Muscle layer of colon (tissue), 2 donors: ENCODE data around the gene RNF167.

Experiments
- H3K27ac ChIP-seq: one replicate; pipeline ENCODE4 v1.7.0; 2013; ENCODE audit warnings: low read depth, mild to moderate bottlenecking, low read length, moderate library complexity
- H3K27me3 ChIP-seq, 2 donors: one replicate each; pipeline ENCODE4 v1.7.0; 2013; ENCODE audit warnings: low read length in 2 of 2, mild to moderate bottlenecking in 2 of 2; ENCODE audit not compliant: insufficient read depth in 2 of 2, control insufficient read depth in 1 of 2
- H3K36me3 ChIP-seq: one replicate; pipeline ENCODE4 v1.7.0; 2013; ENCODE audit warnings: mild to moderate bottlenecking, low read length; ENCODE audit not compliant: insufficient read depth
- H3K4me1 ChIP-seq: one replicate; pipeline ENCODE4 v1.7.0; 2013; ENCODE audit warnings: mild to moderate bottlenecking, low read length; ENCODE audit not compliant: insufficient read depth
- H3K4me3 ChIP-seq, 2 donors: one replicate each; pipeline ENCODE4 v1.7.0; 2013; ENCODE audit warnings: low read length in 2 of 2, low read depth in 1 of 2, mild to moderate bottlenecking in 1 of 2, moderate library complexity in 1 of 2
- H3K9ac ChIP-seq: one replicate; pipeline ENCODE4 v1.7.0; 2013; ENCODE audit warnings: low read length
- H3K9me3 ChIP-seq: one replicate; pipeline ENCODE4 v1.7.0; 2013; ENCODE audit warnings: mild to moderate bottlenecking, low read length
- donor health status: abdominal sarcoma.
- donor health status: Adenocarcinoma of cecum.

Gene RNF167

GRCh38 chr17:4944163-4944553 lies 4.1 kb downstream of the RNF167 start:
- Histone ChIP-seq H3K4me1 (peaks cover 57% of the 10 kb centered on the region), H3K36me3 (peaks cover 48% of the 10 kb centered on the region), H3K4me3 (no peak overlapping the region), H3K27ac (no peak overlapping the region), H3K27me3 (no peaks in the 10 kb centered on the region), H3K9me3 (no peaks in the 10 kb centered on the region), H3K9ac (peak overlapping the region; percentile 54)

DNA sequence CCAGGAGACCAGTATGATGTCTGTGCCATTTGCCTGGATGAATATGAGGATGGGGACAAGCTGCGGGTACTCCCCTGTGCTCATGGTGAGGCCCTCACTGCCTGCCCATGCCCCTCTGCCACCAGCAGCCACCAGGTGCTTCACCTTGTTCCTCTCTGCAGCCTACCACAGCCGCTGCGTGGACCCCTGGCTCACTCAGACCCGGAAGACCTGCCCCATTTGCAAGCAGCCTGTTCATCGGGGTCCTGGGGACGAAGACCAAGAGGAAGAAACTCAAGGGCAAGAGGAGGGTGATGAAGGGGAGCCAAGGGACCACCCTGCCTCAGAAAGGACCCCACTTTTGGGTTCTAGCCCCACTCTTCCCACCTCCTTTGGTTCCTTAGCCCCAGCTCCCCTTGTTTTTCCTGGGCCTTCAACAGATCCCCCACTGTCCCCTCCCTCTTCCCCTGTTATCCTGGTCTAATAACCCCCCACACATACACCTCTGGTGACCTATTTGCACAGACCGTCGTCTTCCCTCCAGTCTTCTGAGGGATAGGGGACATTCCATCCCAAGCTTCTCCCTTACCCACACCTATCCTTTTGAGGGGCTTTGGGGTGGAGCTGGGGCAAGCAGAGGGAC lies 4.6 kb downstream of the RNF167 start:
- peak overlapping the region; percentile 84 for H3K27ac ChIP-seq
- H3K36me3 ChIP-seq, result peaks cover 48% of the 10 kb centered on the region
- H3K4me3 ChIP-seq, result no peak overlapping the region
- no peaks in the 10 kb centered on the region for H3K9me3 ChIP-seq
- H3K27me3 ChIP-seq, result no peaks in the 10 kb centered on the region
- H3K4me1 ChIP-seq, result peaks cover 56% of the 10 kb centered on the region
- peak overlapping the region; percentile 54 for H3K9ac ChIP-seq

- peak overlapping the region; percentile 84 for H3K27ac ChIP-seq
- peaks cover 58% of the 10 kb centered on the region for H3K4me1 ChIP-seq
- no peaks in the 10 kb centered on the region for H3K9me3 ChIP-seq
- H3K27me3 ChIP-seq, result no peaks in the 10 kb centered on the region
- H3K36me3 ChIP-seq, result peaks cover 48% of the 10 kb centered on the region
- H3K4me3 ChIP-seq, result peak overlapping the region in 1 of 2 donors; percentile 72
- H3K9ac ChIP-seq, result peak overlapping the region; percentile 54
These were observed 5.3 kb downstream of the RNF167 start for GRCh38 chr17:4945176-4945943.

- Histone ChIP-seq H3K27ac (peak overlapping the region; percentile 88), H3K4me3 (peak overlapping the region in 1 of 2 donors; percentile 72), H3K4me1 (peaks cover 63% of the 10 kb centered on the region), H3K9me3 (no peaks in the 10 kb centered on the region), H3K9ac (peak overlapping the region; percentile 86), H3K36me3 (peaks cover 48% of the 10 kb centered on the region), H3K27me3 (no peaks in the 10 kb centered on the region)
These were observed 5.8 kb downstream of the RNF167 start for GRCh38 chr17:4945944-4946280.

GRCh38 chr17:4946312-4946976 lies 6.4 kb downstream of the RNF167 start:
- Histone ChIP-seq H3K36me3 (peaks cover 48% of the 10 kb centered on the region), H3K4me3 (peak overlapping the region; percentile 37 to 72), H3K9me3 (no peaks in the 10 kb centered on the region), H3K27ac (peak overlapping the region; percentile 88), H3K27me3 (no peaks in the 10 kb centered on the region), H3K9ac (peak overlapping the region; percentile 86), H3K4me1 (peaks cover 63% of the 10 kb centered on the region)

GRCh38 chr17:4947010-4947410 lies 6.9 kb downstream of the RNF167 start:
- Histone ChIP-seq H3K36me3 (peaks cover 48% of the 10 kb centered on the region), H3K9me3 (no peaks in the 10 kb centered on the region), H3K9ac (peak overlapping the region; percentile 86), H3K27me3 (no peaks in the 10 kb centered on the region), H3K27ac (peak overlapping the region; percentile 88), H3K4me3 (peak overlapping the region; percentile 37 to 72), H3K4me1 (peaks cover 57% of the 10 kb centered on the region)

DNA sequence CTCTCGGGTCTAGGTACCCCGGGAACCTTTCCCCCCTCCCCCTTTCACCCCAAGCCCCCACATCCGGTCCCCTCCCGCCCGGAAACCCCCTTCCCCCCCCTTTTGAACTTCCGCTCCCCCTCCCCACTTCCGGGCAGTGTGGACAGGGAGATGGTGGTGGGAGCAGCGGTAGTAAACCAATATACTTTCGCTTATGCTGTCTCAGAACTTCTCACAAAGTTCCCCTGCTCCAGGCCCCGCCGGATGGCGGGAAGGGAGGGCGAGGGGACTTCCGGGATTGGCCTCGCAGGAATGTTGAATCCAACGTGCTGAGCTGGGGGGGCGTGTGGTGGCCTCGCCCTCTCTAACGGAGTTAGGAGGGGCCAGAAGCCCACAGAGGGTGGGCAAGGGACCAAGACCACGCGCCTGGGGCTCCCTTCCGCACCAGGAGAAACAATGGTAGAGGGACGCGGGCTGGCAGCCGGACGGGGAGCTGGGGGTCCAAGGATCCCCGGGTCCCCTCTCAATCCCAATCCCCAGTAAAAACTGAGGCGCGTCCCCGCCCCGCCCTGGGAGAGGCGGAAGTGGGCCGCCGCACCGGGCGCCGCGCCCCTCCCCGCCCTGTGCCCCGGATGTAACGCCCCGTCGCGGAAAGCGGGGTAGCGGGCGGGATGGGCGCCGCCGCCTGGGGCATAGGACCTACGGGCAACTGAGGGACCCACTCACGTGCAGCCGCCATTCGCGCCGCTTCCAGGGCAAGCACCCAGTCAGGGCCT lies 7.5 kb downstream of the RNF167 start:
- Histone ChIP-seq H3K27ac (peak overlapping the region; percentile 100), H3K27me3 (no peaks in the 10 kb centered on the region), H3K4me1 (peaks cover 52% of the 10 kb centered on the region), H3K36me3 (peaks cover 42% of the 10 kb centered on the region), H3K9ac (peak overlapping the region; percentile 86), H3K9me3 (no peaks in the 10 kb centered on the region), H3K4me3 (peak overlapping the region; percentile 72 to 95)

GRCh38 chr17:4948166-4948930 lies 8.3 kb downstream of the RNF167 start, which contains the start of gene PFN1:
PFN1 (minus strand) TSS chr17:4948530; CDS start chr17:4948394, 136 bp downstream.
- Histone ChIP-seq H3K4me1 (peaks cover 48% of the 10 kb centered on the region), H3K36me3 (peaks cover 35% of the 10 kb centered on the region), H3K4me3 (peak within 1 kb of the TSS; percentile 72 to 95), H3K9me3 (no peaks in the 10 kb centered on the region), H3K27ac (peak within 1 kb of the TSS; percentile 100), H3K27me3 (no peaks in the 10 kb centered on the region), H3K9ac (peak within 1 kb of the TSS; percentile 86)

GRCh38 chr17:4948931-4949320 lies 8.9 kb downstream of the RNF167 start:
- H3K9ac ChIP-seq, result peak overlapping the region; percentile 53
- peak overlapping the region; percentile 98 for H3K27ac ChIP-seq
- peaks cover 29% of the 10 kb centered on the region for H3K36me3 ChIP-seq
- no peaks in the 10 kb centered on the region for H3K9me3 ChIP-seq
- H3K27me3 ChIP-seq, result no peaks in the 10 kb centered on the region
- peaks cover 42% of the 10 kb centered on the region for H3K4me1 ChIP-seq
- H3K4me3 ChIP-seq, result peak overlapping the region; percentile 72 to 95

DNA sequence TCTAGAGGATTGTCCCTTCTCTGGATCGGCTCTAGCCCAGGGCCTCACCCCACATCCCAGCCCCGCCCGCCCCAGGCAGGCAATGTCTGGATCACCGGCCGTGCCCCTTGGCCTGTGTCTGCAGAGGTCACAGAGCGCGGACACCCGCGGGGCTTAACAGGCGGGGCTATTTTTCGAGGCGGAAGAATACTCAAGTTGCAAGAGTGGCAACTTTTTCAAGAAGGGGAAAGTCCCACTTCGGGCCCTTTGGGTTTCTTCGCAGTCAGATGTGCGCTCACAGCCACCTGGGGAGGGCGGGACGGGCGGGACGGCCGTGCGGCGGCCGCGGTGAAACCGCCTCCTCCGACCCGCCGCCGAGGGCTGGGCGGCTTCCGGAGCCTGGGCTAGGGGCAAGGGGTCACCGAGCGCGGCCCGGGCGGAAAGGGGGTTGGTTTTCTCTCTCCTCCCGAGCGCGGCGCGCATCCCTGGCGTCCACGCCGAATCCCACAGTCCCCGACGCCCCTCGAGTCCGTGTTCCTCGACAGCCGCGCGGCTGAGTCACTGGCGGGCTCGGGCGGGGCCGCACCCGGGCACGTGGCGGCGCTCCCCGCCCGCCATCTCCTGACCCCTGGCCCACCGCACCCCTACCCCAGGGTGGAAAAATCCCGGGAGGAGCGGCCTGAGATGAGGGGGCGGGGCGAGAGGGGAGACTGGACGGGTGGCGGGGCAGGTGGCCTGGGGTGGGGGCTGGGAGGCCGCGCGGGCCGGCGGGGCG lies 9.4 kb downstream of the RNF167 start:
- Histone ChIP-seq H3K36me3 (peaks cover 23% of the 10 kb centered on the region), H3K27me3 (no peaks in the 10 kb centered on the region), H3K4me3 (peak overlapping the region; percentile 72 to 95), H3K9me3 (no peaks in the 10 kb centered on the region), H3K9ac (peak overlapping the region; percentile 53), H3K4me1 (peaks cover 37% of the 10 kb centered on the region), H3K27ac (peak overlapping the region; percentile 98)
